ENCODE results near the gene RUFY4. TPM values are rescaled to one million over a fixed set of nuclear protein-coding genes. Genes with fewer than 3 reads are reported as not detected.
"Not testable (repeated sequence)": the region's sequence is repeated elsewhere in the genome, so short reads cannot be mapped to it uniquely, and the experiment has no call there.

RUFY4 gene, protein sequence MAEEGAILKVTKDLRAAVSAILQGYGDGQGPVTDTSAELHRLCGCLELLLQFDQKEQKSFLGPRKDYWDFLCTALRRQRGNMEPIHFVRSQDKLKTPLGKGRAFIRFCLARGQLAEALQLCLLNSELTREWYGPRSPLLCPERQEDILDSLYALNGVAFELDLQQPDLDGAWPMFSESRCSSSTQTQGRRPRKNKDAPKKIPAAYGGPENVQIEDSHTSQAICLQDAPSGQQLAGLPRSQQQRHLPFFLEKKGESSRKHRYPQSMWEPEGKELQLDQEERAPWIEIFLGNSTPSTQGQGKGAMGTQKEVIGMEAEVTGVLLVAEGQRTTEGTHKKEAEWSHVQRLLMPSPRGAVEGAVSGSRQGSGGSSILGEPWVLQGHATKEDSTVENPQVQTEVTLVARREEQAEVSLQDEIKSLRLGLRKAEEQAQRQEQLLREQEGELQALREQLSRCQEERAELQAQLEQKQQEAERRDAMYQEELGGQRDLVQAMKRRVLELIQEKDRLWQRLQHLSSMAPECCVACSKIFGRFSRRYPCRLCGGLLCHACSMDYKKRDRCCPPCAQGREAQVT
- total RNA-seq, result not detected

- not testable (repeated sequence) for FAIRE-seq
- peak; percentile 24 to 73 for DNase-seq (ENCODE audit: low spot score in 2 of 2)
Measured at GRCh38 chr2:218068721-218069334, at the start of gene RUFY4. Gene RUFY4, plus strand, starts transcription at chr2:218069253. Its CDS starts 1,353 bp downstream, at chr2:218070606.

DNA sequence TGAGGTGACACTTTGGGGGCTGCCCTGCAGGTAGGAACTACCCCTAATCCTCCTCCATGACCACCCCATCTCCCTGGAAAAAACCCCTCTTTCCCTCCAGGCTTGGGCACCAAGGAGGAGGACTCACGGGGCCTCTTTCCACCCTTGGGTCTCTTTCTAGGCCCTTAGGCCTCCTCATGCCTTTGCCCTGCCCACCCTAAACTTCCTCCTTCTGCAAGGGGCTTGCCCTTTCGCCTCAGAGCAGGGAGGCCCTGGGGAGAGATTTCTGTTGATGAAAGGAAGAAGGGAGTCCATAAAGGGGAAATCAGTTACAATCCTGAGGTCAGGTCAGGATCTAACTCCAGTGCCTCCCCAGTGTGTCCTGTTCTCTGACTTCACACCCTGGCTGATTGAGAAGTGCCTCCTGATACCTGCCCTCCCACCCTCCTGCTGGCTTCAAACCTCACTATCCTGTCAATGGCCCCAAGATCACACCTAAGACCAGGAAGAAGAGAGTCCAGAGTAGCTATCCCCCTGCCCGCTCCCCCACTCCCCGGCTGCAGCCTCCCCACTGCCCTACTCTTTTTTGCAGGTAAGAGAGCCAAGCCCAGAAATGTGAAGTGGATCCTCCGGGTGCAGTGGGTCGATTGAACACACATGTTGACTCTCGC is 49.5 kb upstream of the RUFY4 start:
- no peak for DNase-seq (ENCODE audit: low spot score in 2 of 2)
- FAIRE-seq, result no peak

GRCh38 chr2:218020281-218020680 is 48.8 kb upstream of the RUFY4 start:
- no peak for FAIRE-seq
- no peak for DNase-seq (ENCODE audit: low spot score in 2 of 2)

- no peak for FAIRE-seq
Measured at GRCh38 chr2:218020966-218021535, 48.0 kb upstream of the RUFY4 start.

DNA sequence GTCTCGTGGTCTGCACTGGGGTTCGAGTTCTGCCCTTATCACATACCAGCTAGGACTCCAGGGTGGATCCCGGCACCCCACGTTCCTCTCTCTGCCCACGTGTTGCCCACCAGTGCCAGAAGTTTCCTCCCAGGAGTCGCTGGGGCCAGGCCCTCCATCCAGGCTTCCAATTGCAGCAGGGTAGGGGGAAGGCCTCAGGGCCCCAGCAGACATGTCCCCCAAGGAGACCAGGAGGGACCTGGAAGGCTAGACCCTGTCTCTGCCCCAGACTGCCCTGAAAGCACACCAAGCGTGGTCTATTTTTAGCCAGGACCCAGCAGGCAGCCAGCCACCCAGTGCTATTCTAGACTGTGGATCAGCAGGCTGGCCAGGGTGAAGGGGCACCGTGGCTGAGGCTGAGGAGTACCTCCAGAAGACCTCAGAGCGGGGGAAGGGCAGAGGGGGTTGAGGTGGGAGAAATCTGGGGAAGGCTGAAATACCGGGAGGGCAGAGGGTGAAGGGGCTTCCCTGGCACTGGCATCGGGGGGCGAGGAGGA is 47.4 kb upstream of the RUFY4 start:
- FAIRE-seq, result no peak
- DNase-seq (ENCODE audit: low spot score in 2 of 2), result no peak

More at GRCh38 chr2:218020966-218021535, 48.0 kb upstream of the RUFY4 start:
- DNase-seq (ENCODE audit: low spot score in 2 of 2), result no peak

DNA sequence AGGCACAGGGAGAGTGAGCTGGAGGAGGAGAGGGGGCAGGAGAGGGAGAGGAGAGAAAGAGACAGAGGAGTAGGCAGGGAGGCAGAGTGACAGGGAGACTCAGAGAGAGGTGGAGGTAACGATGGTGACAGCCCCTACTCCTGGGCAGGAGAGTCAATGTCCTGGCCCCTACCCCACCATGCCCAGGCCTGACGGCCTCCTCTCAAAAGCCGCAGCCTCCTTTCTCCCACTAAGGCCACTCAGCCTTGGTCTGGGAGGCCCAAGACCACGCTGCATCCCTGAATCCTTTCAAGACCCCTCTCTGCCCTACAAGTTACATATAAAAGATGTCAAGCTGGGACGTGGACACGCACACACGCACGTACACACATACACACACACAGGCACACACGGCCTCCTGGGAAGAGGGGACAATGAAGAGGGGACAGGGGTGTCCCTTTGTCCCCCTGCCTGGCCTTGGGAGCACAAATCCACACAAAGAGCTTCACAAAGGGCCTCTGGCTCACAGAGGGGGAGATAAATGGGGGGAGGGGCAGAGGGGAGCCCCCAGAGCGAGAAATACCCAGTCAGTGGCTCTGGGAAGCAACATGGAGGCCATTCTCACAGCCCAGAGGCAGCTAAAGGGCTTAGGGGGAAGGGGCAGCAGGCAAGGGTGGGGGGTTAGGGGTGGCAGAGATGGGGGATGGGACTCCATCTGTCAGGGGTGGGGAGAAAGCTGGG is 46.8 kb upstream of the RUFY4 start:
- no peak for DNase-seq (ENCODE audit: low spot score in 2 of 2)
- FAIRE-seq, result no peak

DNA sequence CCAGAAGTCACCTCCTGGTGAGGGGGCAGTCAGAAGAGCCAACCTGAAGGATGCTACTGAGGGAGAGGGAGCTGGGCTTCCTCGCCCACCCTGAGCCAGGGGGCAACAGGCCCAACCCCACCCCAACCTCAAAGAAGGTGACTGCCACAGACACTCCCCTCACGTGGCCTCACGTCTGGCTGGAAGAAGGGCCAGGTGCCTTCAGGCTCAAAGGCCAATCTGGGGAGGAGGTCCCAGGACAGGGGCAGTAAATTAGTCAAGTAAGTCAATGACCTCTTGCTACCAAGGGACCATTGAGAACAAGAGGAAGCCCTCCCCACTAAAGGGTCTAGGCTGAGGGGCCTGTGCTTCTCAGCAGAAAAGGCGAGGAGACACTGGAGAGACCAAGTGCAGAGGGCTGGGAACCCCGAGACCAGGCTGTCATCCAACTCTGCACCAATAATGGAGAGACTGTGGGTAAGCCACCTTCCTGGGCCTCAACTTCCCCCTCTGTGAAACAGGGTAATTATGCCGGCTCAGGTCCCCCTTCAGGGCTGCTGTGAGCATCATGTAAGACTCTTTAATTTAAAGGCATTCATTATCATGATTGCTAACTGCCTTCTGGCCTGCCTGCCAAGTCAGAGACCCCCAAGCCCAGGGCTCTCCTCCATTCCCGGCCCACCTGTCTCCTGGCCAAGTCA is 46.1 kb upstream of the RUFY4 start:
- DNase-seq (ENCODE audit: low spot score in 2 of 2), result no peak
- no peak for FAIRE-seq

DNA sequence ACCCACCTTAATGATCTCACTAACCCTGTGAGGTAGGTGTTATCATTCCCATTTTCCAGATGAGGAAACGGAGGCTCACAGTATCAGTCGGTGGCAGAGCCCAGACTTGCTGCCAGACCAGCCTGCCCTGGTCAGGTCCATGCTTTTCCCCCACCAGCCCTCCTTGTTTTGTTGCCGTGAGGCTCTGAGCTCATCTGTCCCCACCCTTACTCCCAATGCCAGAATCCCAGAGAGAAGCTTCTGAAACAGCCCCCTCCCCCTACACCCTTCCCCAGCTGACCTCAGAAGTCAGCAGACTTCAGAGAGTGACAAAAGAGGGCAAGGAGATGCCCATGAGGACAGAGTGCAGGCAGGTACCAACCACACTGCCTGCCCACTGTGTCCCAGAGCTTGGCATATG is 45.4 kb upstream of the RUFY4 start:
- FAIRE-seq, result no peak
- DNase-seq (ENCODE audit: low spot score in 2 of 2), result no peak

GRCh38 chr2:218024336-218024735 is 44.7 kb upstream of the RUFY4 start:
- DNase-seq (ENCODE audit: low spot score in 2 of 2) (no peak), FAIRE-seq (no peak)

GRCh38 chr2:218024871-218025270 is 44.2 kb upstream of the RUFY4 start:
- no peak for FAIRE-seq
- no peak for DNase-seq (ENCODE audit: low spot score in 2 of 2)

DNA sequence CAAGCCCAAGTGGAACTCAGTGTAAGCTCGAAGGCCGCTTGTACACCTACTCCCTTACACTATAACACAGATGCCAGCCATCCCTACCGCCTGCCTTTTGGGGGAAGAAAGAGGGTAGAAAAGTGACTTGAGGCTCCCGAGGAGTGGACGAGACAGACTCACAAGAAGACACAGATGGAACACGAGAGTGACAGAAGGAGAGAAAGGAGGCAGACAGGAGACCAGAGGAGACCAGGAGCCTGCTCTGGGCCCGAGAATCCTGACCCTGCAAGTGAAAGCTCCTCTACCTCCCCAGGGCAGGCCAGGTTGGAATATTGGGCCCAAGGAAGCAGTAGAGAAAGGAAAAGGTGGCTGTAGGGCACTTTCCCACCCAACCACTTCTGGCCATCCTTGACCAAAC is 42.8 kb upstream of the RUFY4 start:
- no peak for FAIRE-seq
- DNase-seq (ENCODE audit: low spot score in 2 of 2), result no peak

DNA sequence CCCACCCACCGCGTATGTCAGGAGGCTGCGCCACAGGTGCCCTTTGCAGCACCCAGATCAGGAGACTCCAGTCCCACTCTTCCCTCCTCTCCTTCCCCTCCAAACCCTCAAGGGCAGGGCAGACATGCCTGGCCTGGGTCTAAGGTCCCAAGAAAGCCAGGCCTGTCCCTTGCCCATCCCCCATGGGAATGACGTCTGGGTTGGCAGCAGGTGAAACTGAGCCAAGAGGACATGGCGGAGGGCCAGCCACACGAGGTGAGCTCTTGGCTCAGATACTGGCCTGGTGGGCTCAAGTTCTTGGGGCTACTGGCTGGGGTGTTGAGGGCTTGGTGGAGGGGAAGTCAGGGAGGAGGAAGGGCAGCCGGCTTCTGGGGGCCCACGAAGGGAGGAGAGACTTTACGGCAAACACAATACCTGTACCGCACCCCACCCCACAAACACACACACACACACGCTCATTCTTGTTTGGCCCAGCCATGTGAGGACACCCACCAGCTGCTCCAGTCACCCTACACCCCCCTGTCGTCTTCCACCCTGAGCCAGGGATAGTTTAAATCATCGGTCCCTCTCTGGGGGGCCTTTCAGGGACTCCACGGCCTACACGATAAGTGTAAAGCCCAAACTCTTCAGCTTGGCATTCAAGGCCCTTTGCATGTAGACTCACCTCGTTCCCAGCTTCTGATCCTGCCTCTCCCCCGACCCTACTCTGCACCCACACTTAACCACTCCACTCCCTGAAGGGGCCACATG is 42.2 kb upstream of the RUFY4 start:
- FAIRE-seq (no peak), DNase-seq (ENCODE audit: low spot score in 2 of 2) (peak in 1 of 2 donors; percentile 4)

DNA sequence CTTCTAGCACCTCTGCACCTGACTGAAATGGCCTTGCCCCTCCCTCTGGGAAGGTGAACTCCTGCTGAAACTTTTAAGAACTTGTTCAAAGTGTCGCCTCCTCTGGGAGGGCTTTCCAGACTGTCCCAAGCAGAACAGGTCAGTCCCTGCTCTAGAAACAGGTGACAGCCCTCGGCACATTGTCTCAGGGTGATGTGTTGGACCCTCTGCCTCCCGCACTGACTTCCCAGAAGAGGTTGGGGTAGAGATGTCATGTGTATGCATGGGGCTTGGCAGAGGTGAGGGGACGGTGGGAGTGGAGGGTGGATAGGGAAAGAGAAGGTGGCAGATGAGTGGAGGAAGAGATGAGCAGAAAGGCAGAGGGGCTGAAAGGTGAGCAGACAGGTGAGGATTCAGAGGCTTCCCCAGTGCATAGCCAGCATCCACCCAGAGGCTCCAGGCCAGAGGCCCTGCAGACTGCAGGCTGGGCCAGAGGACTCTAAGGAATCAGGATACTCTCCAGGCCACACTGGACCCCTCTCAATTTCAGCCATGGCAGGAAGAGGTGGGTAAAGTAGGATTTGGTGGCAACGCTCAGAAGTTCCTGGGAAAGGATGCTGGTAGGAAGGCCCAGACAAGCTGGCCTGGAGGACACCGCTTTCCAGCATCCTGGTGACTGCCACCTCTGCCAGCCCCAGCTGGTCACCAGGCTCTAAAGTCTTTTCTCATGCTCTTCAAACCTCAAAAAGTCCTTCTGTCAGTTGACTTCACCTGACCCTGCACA is 41.4 kb upstream of the RUFY4 start:
- FAIRE-seq, result no peak
- peak in 1 of 2 donors; percentile 3 for DNase-seq (ENCODE audit: low spot score in 2 of 2)

DNA sequence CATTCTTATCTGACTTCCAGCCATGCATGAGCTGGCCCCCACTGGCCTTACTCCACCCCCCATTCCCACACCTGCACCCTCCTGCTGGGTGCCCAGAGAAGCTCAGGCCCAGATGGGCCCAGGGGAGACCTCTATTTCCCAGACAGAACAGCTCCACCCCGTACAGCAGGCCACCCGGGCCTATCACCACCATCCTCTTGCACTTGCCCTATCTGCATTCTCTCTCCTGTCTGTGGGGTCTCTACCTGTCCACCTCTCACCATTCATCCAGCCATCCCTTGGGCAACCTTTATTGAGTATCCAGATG is 40.9 kb upstream of the RUFY4 start:
- no peak for FAIRE-seq
- DNase-seq (ENCODE audit: low spot score in 2 of 2), result peak in 1 of 2 donors; percentile 6

- no peak for FAIRE-seq
- peak in 1 of 2 donors; percentile 3 for DNase-seq (ENCODE audit: low spot score in 2 of 2)
Measured at GRCh38 chr2:218028562-218029348, 40.3 kb upstream of the RUFY4 start.

DNA sequence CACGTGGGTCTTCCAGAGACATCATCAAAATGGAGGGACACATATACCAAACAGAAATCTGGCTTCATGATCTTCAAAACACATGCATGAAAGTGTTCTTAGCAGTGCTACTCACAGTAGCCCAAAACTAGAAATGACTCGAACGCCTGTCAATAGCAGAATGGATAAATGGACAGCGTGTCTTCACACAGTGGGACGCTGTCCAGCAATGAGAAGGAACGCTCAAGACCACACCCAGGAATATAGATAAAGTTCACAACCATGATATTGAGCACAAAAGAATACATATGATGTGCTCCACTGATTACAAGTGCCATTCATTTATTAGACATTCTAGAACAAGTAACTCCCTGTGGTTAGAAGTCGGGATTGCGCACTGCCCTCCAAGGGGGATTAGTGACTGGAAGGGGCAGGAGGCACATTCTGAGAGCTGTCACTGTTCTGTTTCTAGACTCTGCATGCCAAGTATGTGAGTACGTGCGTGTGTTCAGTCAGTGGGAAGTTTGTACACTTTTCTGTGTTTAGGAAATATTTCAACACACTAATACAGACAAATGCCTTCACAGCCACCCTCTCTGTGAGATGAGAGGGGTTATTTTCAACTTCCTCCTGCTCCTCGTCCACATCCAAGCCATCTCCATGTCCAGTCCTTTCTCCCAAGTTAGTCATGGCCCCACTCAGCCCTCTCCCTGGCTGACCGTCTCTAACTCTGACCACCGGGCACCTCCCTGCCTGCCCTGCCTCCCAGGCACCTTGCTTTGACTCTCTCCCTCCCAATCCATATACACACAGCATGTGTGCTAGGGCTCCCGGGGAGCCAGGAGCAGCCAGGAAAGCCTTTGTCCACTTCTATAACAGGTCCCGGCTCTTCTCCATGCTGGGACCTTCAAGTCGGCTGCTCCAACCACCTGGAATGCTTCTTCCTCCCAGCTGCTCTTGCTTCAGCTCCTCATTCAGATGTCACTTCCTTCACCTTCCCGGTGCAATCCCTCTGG is 39.4 kb upstream of the RUFY4 start:
- DNase-seq (ENCODE audit: low spot score in 2 of 2) (peak in 1 of 2 donors; percentile 7), FAIRE-seq (no peak)
